HG02970 (cell line): ENCODE results near the gene ZNF644.

Experiments
- ATAC-seq: cut with Tn5 transposase; IDR thresholded peaks from one replicate; pipeline ENCODE4 v1.9.1; 2021; ENCODE audit warnings: mild to moderate bottlenecking, moderate library complexity, moderate number of reproducible peaks; ENCODE audit not compliant: unreplicated experiment, low FRiP score

ZNF644 gene

DNA sequence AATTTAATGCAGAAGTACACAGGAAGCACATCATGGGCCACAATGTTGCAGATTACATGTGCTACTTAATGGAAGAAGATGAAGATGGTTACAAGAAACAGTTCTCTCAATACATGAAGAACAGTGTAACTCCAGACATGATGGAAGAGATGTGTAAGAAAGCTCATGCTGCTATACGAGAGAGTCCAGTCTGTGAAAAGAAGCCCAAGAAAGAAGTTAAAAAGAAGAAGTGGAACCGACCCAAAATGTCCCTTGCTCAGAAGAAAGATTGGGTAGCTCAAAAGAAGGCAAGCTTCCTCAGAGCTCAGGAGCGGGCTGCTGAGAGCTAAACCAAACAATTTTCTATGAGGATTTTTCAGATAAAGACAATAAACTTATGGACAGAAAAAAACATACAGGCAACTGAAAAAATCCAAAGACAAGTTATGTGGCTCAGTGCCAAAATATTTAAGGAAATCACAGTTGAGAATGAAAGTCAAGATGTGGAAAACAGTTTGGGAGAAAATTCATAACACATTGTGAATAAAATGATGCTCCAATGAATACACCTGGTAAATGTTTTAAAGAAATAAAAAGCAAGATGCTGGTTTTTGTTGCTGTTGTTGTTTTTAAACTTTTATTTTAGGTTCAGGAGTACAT, 2.8 kb upstream of the ZNF644 start:
- no peak for ATAC-seq

DNA sequence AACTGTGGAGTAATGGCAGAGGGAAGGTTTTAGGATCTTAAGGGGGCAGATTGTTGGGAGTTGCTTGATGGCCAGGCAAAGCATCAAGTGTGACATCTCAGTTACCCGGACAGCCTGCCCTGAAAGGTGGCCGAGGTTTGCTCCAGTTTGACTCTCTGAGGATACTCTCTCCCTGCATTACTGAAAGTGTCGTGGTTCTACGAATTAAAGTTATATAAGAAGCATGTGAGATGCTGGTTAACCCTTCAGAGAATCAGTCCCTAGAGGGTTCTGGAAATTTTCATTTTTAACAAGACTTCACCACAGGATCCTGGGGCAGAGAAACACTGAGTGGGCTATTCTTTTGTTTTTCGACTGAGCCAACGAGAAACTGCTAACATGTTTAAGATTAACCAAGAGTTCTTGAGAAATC, 689 bp upstream of the ZNF644 start:
- ATAC-seq, result no peak

DNA sequence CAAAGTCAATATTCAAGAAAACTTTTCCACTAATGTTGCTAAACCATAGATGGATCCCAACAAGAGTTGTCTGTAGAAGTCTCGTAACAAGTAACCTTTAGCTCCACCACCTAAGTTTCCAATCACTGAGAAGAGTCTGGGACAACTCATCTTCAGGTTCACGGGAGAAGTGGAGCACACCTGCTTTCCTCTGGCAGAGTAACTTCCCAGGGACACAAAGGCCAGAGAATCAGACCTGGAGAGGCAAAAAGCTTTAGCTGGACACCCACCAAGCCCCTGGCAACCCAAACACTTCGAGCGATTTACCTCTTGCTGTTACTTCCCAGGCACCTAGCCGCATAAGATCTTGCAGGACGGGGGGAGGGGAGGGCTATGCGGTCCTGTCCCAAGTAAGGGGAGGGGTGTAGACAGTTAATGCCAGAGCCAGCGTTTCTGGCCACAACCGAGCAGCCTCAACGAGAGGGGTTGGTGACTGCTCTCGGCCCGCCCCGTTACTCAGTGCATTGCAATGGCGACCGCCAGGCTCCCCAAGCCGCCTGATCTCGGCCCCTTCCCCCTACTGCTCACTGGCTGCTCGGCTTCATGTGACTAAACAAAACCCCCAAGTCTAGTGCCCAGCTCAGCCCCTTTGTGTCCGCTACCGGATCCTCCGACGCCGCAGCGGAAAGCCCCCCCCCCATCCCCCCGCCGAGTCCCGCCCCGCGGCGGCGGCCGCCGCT, 709 bp downstream of the ZNF644 start:
- ATAC-seq, result peak; percentile 52

DNA sequence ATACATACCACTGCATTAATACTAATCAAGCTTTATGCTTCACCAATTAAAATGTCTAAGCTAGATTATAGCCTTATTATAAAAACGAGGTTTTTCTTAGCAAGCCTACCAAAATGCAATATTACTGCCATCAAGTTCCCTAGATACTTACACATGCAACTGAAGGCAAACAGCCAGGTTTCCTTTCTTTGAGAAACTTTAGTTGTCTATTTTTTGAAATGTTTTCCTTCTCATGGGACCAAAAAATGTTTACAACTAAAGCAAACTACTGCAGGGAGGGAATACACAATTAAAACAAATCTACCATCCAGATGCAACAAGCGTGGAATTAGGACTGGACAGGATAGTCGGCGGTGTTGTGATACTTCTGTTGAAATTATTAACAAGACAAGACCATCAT, 1.3 kb downstream of the ZNF644 start:
- no peak for ATAC-seq

DNA sequence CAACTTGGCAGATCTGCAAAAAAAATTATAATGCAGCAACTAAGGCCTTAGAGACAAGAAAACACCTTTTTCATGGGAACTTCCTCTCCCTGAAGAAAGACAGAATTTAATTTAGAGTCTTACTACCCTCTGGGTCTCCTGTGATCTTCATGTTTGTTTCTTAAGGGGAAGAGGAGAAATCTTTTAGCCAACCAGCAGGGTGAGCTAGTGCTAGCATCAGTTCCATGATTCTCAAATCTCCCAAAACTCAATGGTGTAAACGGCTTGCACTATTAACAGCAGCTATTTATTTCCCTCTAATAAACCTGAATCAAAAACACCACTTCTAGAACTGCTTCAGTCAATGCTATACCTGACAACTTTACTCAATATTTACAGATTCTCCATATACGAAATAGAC, 3.8 kb downstream of the ZNF644 start:
- ATAC-seq, result no peak

DNA sequence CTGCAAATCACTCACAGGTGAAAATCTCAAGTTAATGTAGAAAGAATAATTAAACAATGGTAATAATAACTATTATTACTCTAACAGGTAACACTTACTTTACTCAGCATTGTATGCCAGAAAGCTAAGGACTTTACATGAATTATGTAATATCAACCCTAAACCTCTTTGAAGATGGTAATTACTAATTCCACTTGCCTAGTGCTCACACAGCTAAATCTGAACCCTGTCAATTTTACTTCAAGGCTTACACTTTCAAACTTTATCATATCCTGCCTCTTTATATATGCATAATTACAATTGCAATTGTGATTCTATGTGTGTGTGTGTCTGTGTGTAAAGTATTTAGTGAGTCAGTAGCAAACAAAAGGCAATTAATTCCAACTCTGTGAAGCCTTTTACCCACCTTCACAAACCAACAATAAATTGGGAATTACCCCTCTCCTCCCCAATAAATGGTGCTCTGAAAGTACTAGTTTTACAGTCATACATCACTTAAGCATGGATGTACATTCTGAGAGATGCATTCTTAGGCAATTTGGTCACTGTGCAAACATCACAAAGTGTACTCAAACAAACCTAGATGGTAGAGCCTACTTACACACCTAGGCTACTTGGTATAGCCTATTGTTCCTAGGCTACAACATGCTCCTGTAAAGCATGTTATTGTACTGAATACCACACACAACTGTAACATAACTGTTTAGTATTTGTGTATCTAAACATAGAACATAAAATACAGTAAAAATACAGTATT, 5.9 kb downstream of the ZNF644 start:
- no peak for ATAC-seq

DNA sequence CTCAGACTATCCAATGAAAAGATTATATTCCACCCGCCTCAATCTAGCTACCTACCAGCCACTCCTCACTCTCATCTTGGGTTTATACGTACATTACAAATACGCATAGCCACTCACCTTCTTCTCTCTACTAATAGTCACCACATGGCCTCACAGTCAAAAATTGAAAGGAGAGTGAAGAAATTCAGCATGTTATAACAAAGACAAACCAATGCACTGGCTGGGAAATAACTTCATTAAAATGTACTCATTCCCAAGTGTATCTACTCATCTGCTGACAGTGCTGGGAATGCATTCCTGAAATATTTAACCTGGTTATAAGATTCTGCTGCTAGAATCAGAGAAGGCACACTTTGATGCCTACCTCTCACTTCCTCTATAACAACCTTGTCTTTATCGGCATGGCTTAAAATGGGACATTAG, 6.5 kb downstream of the ZNF644 start:
- no peak for ATAC-seq

DNA sequence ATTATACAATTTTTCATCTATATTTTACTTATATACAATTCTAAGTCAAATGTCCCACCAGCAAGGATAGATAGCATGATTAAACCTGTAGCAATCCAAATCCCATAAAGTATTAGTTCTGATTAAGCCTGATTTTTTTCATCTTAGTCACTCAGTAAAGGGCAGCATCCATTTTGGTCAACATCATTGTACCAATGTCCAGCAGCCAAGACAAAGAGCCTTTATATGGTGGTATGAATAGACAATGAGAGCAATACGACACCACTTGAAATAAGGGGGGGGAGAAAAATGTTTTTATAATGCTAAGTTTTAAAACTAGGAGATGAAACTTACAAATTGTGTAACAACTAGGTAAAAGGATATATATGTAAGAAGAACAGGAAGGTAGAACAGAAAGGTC, 7.4 kb downstream of the ZNF644 start:
- ATAC-seq, result no peak

DNA sequence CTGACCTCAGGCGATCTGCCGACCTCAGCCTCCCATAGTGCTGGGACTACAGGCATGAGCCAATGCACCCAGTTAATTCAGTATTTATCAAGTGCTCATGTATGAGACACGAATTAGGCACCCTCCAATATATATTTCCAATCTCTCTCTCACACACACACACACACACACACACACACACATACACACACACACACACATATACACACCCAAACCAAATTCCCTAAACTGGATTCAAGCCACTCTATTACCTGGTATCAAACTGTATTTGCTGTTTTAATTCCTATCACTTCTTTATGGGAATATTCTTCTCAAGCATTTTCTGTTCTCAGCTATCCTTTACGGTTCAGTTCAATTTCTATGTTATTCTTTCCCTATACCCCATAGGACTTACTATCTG, 8.5 kb downstream of the ZNF644 start:
- no peak for ATAC-seq

DNA sequence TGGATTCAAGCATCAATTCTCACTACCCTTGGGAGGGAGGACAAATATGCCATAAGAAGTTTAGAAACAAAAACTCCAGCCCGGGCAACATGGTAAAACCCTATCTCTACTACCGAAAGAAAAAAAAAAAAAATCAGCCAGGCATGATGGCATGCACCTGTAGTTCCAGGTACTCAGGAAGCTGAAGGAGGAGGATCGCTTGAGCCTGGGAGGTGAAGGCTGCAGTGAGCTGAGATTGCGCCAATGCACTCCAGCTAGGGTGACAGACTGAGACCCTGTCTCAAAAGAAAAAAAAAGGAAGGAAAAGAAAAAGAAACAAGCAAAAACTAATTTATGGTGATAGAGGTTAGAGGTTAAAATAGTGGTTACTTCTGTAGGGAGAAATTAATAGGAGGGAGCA, 9.6 kb downstream of the ZNF644 start:
- ATAC-seq, result no peak

DNA sequence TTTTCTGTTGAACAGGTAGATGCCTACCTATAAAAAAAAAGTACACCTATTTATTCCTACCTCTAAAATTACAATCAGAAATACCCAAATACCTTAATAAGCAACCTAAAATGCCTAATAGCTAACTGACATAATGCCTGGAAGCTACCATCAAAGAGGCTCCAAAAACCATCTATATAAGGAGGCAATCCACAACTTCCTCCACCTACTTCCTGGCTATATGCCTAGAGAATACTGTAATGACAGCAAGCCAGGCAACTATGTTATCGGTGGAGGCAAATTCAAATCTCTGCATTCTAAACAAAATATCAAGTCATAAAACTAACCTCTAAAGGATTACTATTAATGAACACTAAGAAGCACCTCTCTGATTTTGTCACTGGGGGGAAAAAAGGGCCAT, 10.1 kb downstream of the ZNF644 start:
- ATAC-seq, result no peak

DNA sequence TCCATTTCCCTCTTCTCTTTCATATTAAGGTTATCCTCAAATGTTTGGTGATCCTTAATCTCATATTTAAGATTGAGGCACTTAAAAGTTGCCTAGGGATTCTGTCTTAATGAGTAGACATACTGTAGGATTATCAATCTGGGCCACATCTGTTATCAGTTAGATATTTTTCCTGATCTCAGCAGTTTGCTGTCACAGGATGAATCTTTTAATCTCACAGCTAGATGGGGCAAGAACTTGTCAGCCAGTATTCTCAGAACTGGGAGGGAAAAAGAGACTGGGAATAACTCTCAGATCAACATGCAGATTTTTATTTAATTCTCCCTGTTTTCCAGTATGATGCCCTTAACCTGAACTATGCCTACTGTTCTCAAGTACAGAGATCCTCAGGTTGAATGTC, 14.0 kb downstream of the ZNF644 start:
- ATAC-seq, result no peak

DNA sequence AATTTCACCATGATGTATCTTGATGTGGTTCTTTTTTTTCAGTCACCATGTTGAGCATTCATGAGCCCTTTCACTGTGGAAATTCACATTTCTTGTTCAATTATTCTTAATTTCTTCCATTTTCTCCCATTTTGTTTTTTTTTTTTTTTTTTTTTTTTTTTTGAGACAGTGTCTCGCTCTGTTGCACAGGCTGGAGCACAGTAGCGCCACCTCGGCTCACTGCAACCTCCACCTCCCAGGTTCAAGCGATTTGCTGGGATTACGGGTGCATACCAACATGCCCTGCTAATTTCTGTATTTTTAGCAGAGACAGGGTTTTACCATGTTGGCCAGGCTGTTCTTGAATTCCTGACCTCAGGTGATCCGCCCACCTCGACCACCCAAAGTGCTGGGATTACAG, 14.7 kb downstream of the ZNF644 start:
- no peak for ATAC-seq

DNA sequence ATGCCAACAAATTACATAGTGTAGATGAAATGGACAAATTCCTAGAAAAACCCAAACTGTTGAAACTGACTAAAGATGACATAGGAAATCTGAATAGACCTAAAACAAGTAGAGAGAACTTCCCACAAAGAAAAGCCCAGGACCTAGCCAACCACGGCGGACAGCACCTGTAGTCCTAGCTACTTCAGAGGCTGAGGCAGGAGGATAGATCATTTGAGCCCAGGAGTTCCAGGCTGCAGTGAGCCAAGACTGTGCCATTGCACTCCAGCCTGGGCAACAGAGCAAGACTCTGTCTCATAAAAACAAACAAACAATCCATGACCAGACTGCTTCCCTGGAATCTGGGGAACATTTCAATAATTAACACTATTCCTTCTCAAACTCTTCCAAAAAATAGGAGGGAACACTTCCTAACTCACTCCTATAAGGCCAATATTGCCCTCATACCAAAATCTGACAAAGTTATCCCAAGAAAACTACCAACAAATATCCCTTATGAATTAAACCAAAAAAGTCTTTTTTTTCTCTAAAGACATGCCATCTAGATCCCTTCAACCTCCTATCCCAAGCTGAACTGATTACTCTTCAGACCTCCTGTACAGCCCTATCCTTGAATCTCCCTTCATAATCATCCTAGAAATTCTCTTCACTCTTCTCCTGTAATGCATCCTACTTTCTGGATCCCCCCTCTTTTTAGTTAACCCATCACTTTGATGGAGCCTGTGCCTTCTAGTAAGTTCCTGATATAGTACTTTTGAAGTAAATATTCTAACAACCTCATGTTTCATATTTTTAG, 15.5 kb downstream of the ZNF644 start:
- no peak for ATAC-seq

DNA sequence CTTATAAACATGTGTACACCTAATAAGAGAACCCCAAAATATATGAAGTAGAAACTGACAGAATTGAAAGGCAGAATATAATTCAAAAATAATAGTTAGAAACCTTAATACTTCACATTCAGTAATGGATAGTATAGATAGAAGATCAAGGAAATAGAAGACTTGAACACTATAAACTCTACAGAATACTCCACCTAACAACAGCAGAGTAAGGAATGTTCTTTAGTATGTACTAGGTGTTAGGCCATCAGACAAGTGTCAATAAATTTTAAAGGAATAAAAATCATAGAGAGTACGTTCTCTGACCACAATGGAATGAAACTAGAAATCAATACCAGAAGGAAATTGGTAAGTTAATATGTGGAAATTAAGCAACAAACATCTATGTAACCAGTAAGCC, 16.6 kb downstream of the ZNF644 start:
- ATAC-seq, result no peak

DNA sequence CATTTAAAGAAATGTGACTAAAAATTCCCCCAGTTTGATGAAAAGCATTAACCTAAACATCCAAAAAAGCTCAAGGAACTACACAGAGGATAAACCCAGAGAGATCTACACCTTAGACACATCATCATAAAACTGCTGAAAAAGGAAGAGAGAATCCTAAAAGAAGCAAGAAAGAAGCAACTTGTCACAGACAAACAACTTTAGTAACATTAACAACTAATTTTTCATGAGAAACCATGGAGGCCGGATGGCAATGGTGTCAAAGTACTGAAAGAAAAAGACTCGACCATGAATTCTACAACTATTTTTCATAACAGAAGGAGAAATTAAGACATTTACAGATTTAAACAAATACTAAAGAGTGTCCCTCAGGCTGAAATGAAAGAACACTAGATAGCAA, 17.7 kb downstream of the ZNF644 start:
- no peak for ATAC-seq

DNA sequence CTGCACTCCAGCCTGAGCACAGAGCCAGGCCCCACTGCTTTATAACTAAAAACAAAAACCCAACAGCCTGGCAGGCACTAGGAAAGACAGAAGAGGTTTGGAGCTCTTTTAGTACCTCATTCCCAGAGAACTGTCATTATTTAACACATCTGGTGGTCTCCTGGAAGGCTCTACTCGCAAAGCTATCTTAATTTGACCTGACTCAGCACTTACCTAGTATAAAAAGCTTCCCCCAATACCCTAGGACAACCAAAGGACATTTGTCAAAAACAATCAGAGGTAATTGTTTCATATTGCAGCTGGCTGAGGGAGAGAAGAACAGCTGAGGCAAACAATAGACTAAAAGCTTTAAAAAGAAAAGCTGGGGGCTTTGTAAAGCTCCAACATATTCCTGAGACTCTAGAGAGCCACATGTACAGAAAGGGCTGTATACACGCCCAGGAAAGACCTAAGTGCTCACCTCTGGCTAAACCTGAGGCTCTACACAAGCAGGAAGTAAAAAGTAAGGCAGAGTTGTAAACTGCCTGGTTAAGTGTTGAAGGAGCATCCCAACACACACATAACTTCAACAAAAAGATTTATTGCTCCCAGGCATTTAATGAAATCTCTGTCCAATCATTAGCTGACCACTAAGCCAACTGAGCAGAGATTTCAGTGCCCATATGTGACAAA, 25.0 kb downstream of the ZNF644 start:
- ATAC-seq, result no peak

DNA sequence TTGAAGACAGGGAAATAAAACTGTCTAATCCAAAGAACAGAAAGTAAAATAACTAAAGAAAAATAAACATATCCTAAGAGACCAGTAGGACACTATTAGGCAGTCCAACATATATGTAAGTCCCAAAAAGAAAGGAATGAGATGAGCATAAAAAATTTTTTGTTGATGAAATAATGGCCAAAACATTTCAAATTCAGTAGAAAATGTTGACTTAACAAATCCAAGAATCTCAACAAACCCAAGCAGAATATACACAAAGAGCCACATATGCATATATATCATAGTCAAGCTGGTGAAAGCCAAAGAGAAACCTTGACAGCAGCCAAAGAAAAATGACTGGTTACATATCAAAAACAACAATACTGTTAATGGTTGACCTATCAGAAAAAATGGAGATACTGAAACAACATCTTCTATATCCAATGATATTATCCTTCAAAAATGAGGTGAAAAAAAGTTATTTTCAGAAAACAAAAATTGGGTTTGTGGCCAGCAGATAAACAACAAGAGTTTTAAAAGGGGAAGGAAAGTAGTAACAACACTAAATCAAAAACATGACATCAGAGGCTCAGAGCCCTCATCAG, 26.4 kb downstream of the ZNF644 start:
- no peak for ATAC-seq

DNA sequence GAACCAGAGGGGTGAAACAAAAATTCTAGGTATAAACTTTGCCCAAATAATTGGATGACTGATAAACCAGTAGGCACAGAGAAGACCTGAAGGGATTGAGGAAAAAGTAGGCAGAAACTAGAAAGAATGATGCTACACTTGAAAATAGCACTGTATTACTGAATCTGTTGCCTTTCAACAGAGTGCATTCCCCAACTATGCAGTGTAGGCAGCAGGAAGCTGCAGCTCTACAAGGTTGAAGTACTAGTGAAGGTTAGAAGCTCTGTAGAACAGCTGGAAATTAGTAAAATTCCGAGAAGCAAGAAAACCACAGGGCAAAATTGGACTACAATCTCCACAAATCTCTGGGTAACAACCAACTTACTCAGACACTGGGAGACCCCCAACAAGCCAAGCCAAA, 27.4 kb downstream of the ZNF644 start:
- ATAC-seq, result no peak

DNA sequence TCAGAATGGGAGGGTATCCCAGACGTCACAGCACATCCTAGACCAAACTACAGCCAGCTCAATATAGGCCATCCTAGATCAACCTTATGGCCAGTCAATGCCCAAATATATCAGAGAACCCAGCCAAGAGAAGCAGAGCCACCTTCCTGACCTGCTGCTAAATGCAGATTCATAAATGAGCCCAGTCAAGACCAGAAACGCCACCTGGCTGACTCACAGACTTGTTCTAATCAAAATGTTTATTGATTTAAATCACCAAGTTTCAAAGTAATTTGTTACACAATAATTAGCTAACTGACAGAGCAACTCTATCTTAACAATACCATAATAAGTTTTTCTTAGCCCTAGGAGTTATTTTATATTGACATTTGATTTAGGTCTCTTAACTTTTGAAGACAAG, 28.6 kb downstream of the ZNF644 start:
- ATAC-seq, result no peak
